Spleen (tissue), 11 donors: ENCODE data around the gene CPED1. TPM values are rescaled to one million over a fixed set of nuclear protein-coding genes. Genes with fewer than 3 reads are reported as not detected.

ENCODE experiments used
- DNase-seq: peaks from one replicate; pipeline ENCODE4 v3.0.0-alpha.2; 2020
- H3K27ac ChIP-seq, 8 donors: fragments of 200-600 bp; sonication (generic) in 7 of 8; 1 replicate in 4 of 8; 2 replicates in 4 of 8; pipeline versions ENCODE4 v1.5.0 to v1.8.0; 2016 to 2021; ENCODE audit warnings: inconsistent platforms in 4 of 8, mild to moderate bottlenecking in 4 of 8, moderate library complexity in 1 of 8
- H3K27me3 ChIP-seq, 7 donors: fragments of 200-600 bp; sonication (generic) in 6 of 7; replicated peaks in 1 of 7; 1 replicate in 4 of 7; 2 replicates in 3 of 7; pipeline versions ENCODE4 v1.5.0 to v1.8.0; 2016 to 2021; ENCODE audit warnings: inconsistent platforms in 3 of 7, mild to moderate bottlenecking in 1 of 7
- H3K36me3 ChIP-seq, 6 donors: fragments of 200-600 bp; sonication (generic) in 5 of 6; 1 replicate in 4 of 6; 2 replicates in 2 of 6; pipeline versions ENCODE4 v1.5.0 to v1.8.0; 2016 to 2021; ENCODE audit warnings: inconsistent platforms in 2 of 6
- H3K4me1 ChIP-seq, 6 donors: fragments of 200-600 bp; sonication (generic) in 5 of 6; 1 replicate in 3 of 6; 2 replicates in 3 of 6; pipeline versions ENCODE4 v1.5.0 to v1.8.0; 2016 to 2021; ENCODE audit warnings: inconsistent platforms in 3 of 6
- H3K4me3 ChIP-seq, 8 donors: fragments of 200-600 bp; sonication (generic) in 7 of 8; 1 replicate in 4 of 8; 2 replicates in 4 of 8; pipeline versions ENCODE4 v1.5.0 to v1.8.0; 2016 to 2021; ENCODE audit warnings: inconsistent platforms in 4 of 8, mild to moderate bottlenecking in 4 of 8, moderate library complexity in 2 of 8
- H3K9me3 ChIP-seq, 8 donors: fragments of 200-600 bp; sonication (generic) in 7 of 8; 1 replicate in 4 of 8; 2 replicates in 4 of 8; pipeline versions ENCODE4 v1.5.0 to v1.8.0; 2016 to 2021; ENCODE audit warnings: inconsistent platforms in 4 of 8
- CTCF ChIP-seq, 11 experiments: fragments of 200-600 bp in 7 of 11; fragments of 450-650 bp in 4 of 11; sonication (generic) in 4 of 11; IDR thresholded peaks in 8 of 11; conservative IDR thresholded peaks in 3 of 11; 1 replicate in 7 of 11; 2 replicates in 4 of 11; pipeline versions ENCODE4 v1.4.0 to v1.8.0; 2016 to 2021; ENCODE audit warnings: antibody characterized with exemption in 11 of 11, inconsistent platforms in 4 of 11, mild to moderate bottlenecking in 1 of 11
- POLR2A ChIP-seq, 3 donors: fragments of 450-650 bp; IDR thresholded peaks; one replicate each; pipeline ENCODE4 v1.5.1; 2017; ENCODE audit warnings: antibody characterized with exemption in 3 of 3, mild to moderate bottlenecking in 1 of 3
- POLR2AphosphoS5 ChIP-seq, 3 donors: sonication (generic); formaldehyde crosslinking; IDR thresholded peaks; one replicate each; pipeline ENCODE4 v1.5.1; 2017; ENCODE audit warnings: antibody characterized with exemption in 3 of 3
- WGBS, 5 donors: extraction: QIAGEN DNeasy Blood & Tissue Kit in 3 of 5; methylation state at CpG; one replicate each; pipeline versions ENCODE4 v1.1.5 to v1.1.7; 2013 to 2018; 5-methylcytosine and 5-hydroxymethylcytosine counted together
- intact Hi-C: fragments of 100-400 bp; cut with DNase I; formaldehyde crosslinking; loops from one replicate; pipeline ENCODE4 v1.15.0; 2023; ENCODE audit warnings: low total_unique reads
- polyA plus RNA-seq, 3 donors: library from polyadenylated mRNA; stranded (reverse); fragments of 200-250 nt; gene quantifications; one replicate each; pipeline ENCODE4 v1.2.1, GENCODE V29; 2013
- total RNA-seq, 7 donors: library from RNA; depleted of rRNA in 3 of 7; stranded (reverse); fragments of >200 nt in 3 of 7; fragmentation: NEBNext Ultra II Directional in 4 of 7; extraction: Animal tissue kit (Norgen Biotek cat#: 25700) in 4 of 7; gene quantifications; one replicate each; pipeline versions ENCODE4 v1.1.0 to v1.2.1, GENCODE V29; 2016 to 2021
- donor health status: healthy with polysubstance abuse.
- donor health status: DM: no; HTN: no; CAD: no; lungs with moderate emphysema.
- donor health status: DM: no; HTN: no; CAD: no.
- donor health status: Bipolar disorder and iron deficiency.
- donor health status: healthy.
- donor health status: DM: no; HTN: no; CAD: no.
- donor health status: DM: yes; HTN: yes; CAD: no.

Gene CPED1
- total and polyA plus RNA-seq, 10 donors, result 1.5 to 81.6 (median 38.6) TPM

GRCh38 chr7:121038717-121039509 is 50.4 kb downstream of the CPED1 start:
- H3K9me3 ChIP-seq, result peaks cover 0 to 5% (median 0%) of the 10 kb centered on the region in 8 donors
- 68 to 75% (median 71%) methylated on average over 7 of the region's 7 CpGs for WGBS, 5 donors
- peaks cover 0 to 13% (median 6%) of the 10 kb centered on the region in 6 donors for H3K4me1 ChIP-seq
- H3K27me3 ChIP-seq, result no peaks in the 10 kb centered on the region
- H3K4me3 ChIP-seq, result no peak overlapping the region
- intact Hi-C loops, result no loop called here
- H3K27ac ChIP-seq, result peak overlapping the region in 5 of 8 donors; percentile 3 to 45 (median 29)
- DNase-seq, result no peak
- TF ChIP-seq CTCF (IDR thresholded peaks at IDR 0.05 in 8 of 11, conservative IDR thresholded peaks at IDR 0.05 in 3 of 11) (no peak), POLR2AphosphoS5 (IDR thresholded peaks at IDR 0.05) (no peak), POLR2A (IDR thresholded peaks at IDR 0.05) (no peak)
- no peaks in the 10 kb centered on the region for H3K36me3 ChIP-seq

GRCh38 chr7:121039510-121039822 is 51.0 kb downstream of the CPED1 start:
- H3K27ac ChIP-seq, result peak overlapping the region in 1 of 8 donors; percentile 10
- DNase-seq, result no peak
- H3K9me3 ChIP-seq, result peaks cover 0 to 5% (median 0%) of the 10 kb centered on the region in 8 donors
- TF ChIP-seq POLR2AphosphoS5 (IDR thresholded peaks at IDR 0.05) (no peak), POLR2A (IDR thresholded peaks at IDR 0.05) (no peak), CTCF (IDR thresholded peaks at IDR 0.05 in 8 of 11, conservative IDR thresholded peaks at IDR 0.05 in 3 of 11) (no peak)
- 74 to 88% (median 80%) methylated on average over 2 of the region's 2 CpGs for WGBS, 5 donors
- H3K36me3 ChIP-seq, result no peaks in the 10 kb centered on the region
- no peak overlapping the region for H3K4me3 ChIP-seq
- H3K27me3 ChIP-seq, result no peaks in the 10 kb centered on the region
- H3K4me1 ChIP-seq, result peaks cover 0 to 12% (median 6%) of the 10 kb centered on the region in 6 donors
- intact Hi-C loops, result no loop called here

- H3K27me3 ChIP-seq, result no peaks in the 10 kb centered on the region
- 93 to 99% (median 95%) methylated on average over 2 of the region's 2 CpGs for WGBS, 5 donors
- peaks cover 0 to 5% (median 0%) of the 10 kb centered on the region in 8 donors for H3K9me3 ChIP-seq
- no peaks in the 10 kb centered on the region for H3K36me3 ChIP-seq
- H3K4me3 ChIP-seq, result no peak overlapping the region
- no peak for TF ChIP-seq POLR2A (IDR thresholded peaks at IDR 0.05)
- TF ChIP-seq POLR2AphosphoS5 (IDR thresholded peaks at IDR 0.05), result no peak
- DNase-seq, result no peak
- H3K4me1 ChIP-seq, result peaks cover 0 to 12% (median 6%) of the 10 kb centered on the region in 6 donors
- peak overlapping the region in 2 of 8 donors; percentile 10 to 36 for H3K27ac ChIP-seq
- intact Hi-C loops, result no loop called here
Observed at GRCh38 chr7:121039994-121040393, 51.5 kb downstream of the CPED1 start.

DNA sequence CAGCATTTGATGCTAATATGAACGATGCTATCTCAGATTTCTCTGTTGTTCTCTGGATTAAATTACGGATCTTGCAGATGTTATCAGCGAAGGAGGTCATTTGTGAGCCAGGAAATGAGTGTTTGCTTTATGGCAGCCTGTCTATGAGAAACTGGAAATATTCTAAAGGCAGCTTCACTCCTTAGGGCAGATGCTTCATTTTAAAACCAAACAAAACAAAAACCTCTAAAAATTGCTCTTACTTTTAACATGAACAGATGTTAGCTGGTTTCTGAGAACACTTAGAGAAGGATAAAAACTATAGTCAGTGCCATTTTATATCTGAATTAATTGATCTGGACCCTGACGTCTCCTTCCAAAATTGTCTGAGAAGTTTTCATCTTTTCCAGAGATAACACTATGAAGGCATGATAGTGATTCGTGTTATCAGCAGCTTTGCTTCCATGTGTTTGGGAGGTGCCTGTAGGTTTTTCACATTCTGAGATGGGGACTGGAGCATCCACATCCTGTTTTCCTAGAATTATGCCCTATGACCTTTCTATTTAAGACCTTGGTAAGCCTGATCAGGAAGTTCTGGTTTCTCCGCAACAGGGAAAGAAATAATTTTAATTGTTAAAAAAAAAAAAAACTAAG is 53.1 kb downstream of the CPED1 start:
- WGBS, 5 donors, result 20 to 32% (median 27%) methylated on average over 6 of the region's 6 CpGs

More for the DNA sequence above, 53.1 kb downstream of the CPED1 start:
- no peaks in the 10 kb centered on the region for H3K36me3 ChIP-seq
- TF ChIP-seq POLR2A (IDR thresholded peaks at IDR 0.05) (no peak), CTCF (IDR thresholded peaks at IDR 0.05 in 8 of 11, conservative IDR thresholded peaks at IDR 0.05 in 3 of 11) (no peak), POLR2AphosphoS5 (IDR thresholded peaks at IDR 0.05) (no peak)
- no peaks in the 10 kb centered on the region for H3K27me3 ChIP-seq
- peak overlapping the region; percentile 43 to 70 (median 60) for H3K27ac ChIP-seq
- peaks cover 0 to 18% (median 6%) of the 10 kb centered on the region in 6 donors for H3K4me1 ChIP-seq
- no peak for DNase-seq
- H3K9me3 ChIP-seq, result peaks cover 0 to 3% (median 0%) of the 10 kb centered on the region in 8 donors
- no peak overlapping the region for H3K4me3 ChIP-seq
- intact Hi-C loops, result no loop called here
